COLO829 (cell line): ENCODE results near the gene TMEM106C.

ENCODE experiments used
- DNase-seq: peaks from one replicate; pipeline ENCODE4 v3.0.0; 2012; ENCODE audit warnings: low spot score

TMEM106C gene

GRCh38 chr12:47979686-47980085 is 16.3 kb downstream of the TMEM106C start:
- DNase-seq = no peak

- DNase-seq = no peak
Observed at GRCh38 chr12:47980197-47980596, 16.8 kb downstream of the TMEM106C start.

- DNase-seq = no peak
Observed at GRCh38 chr12:47980779-47981495, 17.5 kb downstream of the TMEM106C start.

GRCh38 chr12:47981496-47982260 is 18.3 kb downstream of the TMEM106C start:
- no peak for DNase-seq

- no peak for DNase-seq
Observed at GRCh38 chr12:47982311-47982710, 18.9 kb downstream of the TMEM106C start.

- no peak for DNase-seq
Observed at GRCh38 chr12:47982770-47983169, 19.4 kb downstream of the TMEM106C start.

GRCh38 chr12:47983541-47984115 is 20.2 kb downstream of the TMEM106C start:
- no peak for DNase-seq

- DNase-seq = no peak
Observed at GRCh38 chr12:47984331-47984801, 21.0 kb downstream of the TMEM106C start.

- no peak for DNase-seq
Observed at GRCh38 chr12:47985596-47986290, 22.3 kb downstream of the TMEM106C start.

GRCh38 chr12:47986291-47986660 is 22.9 kb downstream of the TMEM106C start:
- no peak for DNase-seq

- DNase-seq = no peak
Observed at GRCh38 chr12:47986832-47987231, 23.4 kb downstream of the TMEM106C start.

- DNase-seq = no peak
Observed at GRCh38 chr12:47987411-47988072, 24.1 kb downstream of the TMEM106C start.

- DNase-seq = peak; percentile 77
Observed at GRCh38 chr12:47988073-47989022, 25.0 kb downstream of the TMEM106C start.

- DNase-seq = no peak
Observed at GRCh38 chr12:47989023-47989417, 25.6 kb downstream of the TMEM106C start.

GRCh38 chr12:47989666-47990065 is 26.3 kb downstream of the TMEM106C start:
- no peak for DNase-seq

- DNase-seq = no peak
Observed at GRCh38 chr12:47990351-47991105, 27.1 kb downstream of the TMEM106C start.

GRCh38 chr12:47991106-47992061 is 28.0 kb downstream of the TMEM106C start:
- no peak for DNase-seq

GRCh38 chr12:47992776-47993175 is 29.4 kb downstream of the TMEM106C start:
- DNase-seq = no peak

GRCh38 chr12:47993491-47993890 is 30.1 kb downstream of the TMEM106C start:
- DNase-seq = no peak
